ENCODE measurements around the gene PARP12. TPM values are rescaled to one million over a fixed set of nuclear protein-coding genes. Genes with fewer than 3 reads are reported as not detected.
A peak's percentile ranks its signal among the peaks of the same experiment; 100 is the strongest.

Gene PARP12
- total and polyA plus RNA-seq, 5 donors = 9.4 to 21.6 (median 11.0) TPM

DNA sequence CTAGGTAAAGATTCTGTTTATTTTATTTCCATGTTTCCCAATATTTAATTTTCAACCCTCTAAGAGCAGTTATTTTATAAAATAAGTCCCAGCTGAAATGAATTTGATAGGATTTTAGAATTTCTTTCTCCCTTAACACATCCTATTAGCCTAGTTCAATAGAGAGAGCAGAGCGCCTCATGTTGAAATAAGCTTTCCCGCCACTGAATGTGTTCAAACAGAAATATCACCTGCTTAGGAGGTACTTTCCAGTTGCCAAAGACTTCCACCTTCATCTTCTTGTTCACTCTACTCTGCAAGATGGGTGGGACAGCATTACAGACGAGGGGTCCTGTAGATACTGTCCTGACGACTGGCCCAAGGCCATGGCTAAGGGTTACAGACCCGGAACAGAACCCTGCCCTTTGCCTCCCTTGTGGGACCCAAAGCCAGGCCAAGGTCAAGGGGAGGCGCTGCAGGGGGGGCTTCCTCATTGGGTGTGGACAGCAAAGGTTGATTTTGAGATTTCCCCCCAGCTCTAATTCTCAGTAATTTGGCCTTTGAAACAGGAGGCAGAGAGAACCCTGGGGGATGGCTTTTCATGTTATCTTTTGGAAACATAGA lies 62.0 kb downstream of the PARP12 start:
- H3K9me3 ChIP-seq (ENCODE audit: control insufficient read depth, low read length) = no peaks in the 10 kb centered on the region
- no peak overlapping the region for H3K4me3 ChIP-seq (ENCODE audit: low read length)
- H3K27ac ChIP-seq (ENCODE audit: low read length) = no peak overlapping the region
- ATAC-seq (no peak), DNase-seq (no peak)
- no peaks in the 10 kb centered on the region for H3K4me1 ChIP-seq (ENCODE audit: control insufficient read depth, insufficient read depth, low read length)
- intact Hi-C loops (cut with DNase I) = loop anchor here (5.0 to 10.0 kb wide), 8 partner anchors 223 to 503 kb away; partner anchors contain the start of gene HIPK2 (in 2 of the 4)
- WGBS = 84% methylated on average over 6 of the region's 6 CpGs
- H3K27me3 ChIP-seq (ENCODE audit: control insufficient read depth, insufficient read depth) = no peaks in the 10 kb centered on the region

DNA sequence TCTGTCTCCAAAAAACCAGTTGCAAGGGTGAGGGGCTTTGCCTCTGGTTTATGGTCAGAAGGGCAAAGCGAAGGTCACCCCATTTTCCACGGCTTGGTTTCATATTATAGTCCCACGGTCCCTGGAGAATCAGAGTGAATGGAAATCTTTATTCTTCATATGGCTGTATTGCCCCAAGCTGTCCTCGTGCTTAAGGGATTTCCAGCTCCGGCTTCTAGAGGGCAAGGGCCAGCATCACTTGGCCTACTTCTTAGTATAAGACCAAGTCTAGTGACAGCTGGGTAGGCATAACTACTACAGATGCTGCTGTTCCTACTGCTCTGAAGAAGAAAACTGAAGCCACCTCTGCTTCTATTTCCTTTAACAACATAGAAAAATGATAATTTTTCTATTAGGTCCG lies 63.2 kb downstream of the PARP12 start:
- Histone ChIP-seq H3K9me3 (ENCODE audit: control insufficient read depth, low read length) (no peaks in the 10 kb centered on the region), H3K27me3 (ENCODE audit: control insufficient read depth, insufficient read depth) (no peaks in the 10 kb centered on the region), H3K27ac (ENCODE audit: low read length) (no peak overlapping the region), H3K4me3 (ENCODE audit: low read length) (no peak overlapping the region), H3K4me1 (ENCODE audit: control insufficient read depth, insufficient read depth, low read length) (no peaks in the 10 kb centered on the region)
- DNase-seq (no peak), ATAC-seq (no peak)
- intact Hi-C loops (cut with DNase I) = loop anchor here in 1 of 4 donors (10.0 kb wide), 1 partner anchor 215 kb away; no protein-coding TSS in a partner anchor
- 88% methylated on average over 6 of the region's 6 CpGs for WGBS

DNA sequence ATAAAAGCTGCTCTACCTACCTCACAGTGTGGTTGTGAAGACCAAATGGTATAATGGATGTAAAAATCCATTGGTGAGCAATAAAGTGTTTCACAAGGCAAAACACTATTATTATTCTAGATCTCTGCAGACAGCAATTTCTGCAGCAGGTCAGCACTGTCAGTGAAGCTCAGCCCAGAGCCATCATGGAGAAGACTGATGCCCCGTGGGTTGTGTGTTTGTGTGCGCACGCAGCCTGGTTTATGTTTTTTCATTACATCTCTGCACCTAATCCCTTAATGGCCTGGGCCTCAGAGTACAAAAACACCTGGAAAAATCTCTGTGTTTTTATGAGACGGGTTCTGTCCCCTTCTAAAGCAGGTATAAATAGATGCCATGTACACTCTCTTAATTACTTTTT lies 64.2 kb downstream of the PARP12 start:
- no peaks in the 10 kb centered on the region for H3K27me3 ChIP-seq (ENCODE audit: control insufficient read depth, insufficient read depth)
- no peaks in the 10 kb centered on the region for H3K9me3 ChIP-seq (ENCODE audit: control insufficient read depth, low read length)
- DNase-seq = no peak
- 95% methylated on average over 4 of the region's 4 CpGs for WGBS
- no peaks in the 10 kb centered on the region for H3K4me1 ChIP-seq (ENCODE audit: control insufficient read depth, insufficient read depth, low read length)
- intact Hi-C loops (cut with DNase I) = loop anchor here in 1 of 4 donors (10.0 kb wide), 1 partner anchor 214 kb away; no protein-coding TSS in a partner anchor
- no peak for ATAC-seq
- H3K27ac ChIP-seq (ENCODE audit: low read length) = no peak overlapping the region
- no peak overlapping the region for H3K4me3 ChIP-seq (ENCODE audit: low read length)

DNA sequence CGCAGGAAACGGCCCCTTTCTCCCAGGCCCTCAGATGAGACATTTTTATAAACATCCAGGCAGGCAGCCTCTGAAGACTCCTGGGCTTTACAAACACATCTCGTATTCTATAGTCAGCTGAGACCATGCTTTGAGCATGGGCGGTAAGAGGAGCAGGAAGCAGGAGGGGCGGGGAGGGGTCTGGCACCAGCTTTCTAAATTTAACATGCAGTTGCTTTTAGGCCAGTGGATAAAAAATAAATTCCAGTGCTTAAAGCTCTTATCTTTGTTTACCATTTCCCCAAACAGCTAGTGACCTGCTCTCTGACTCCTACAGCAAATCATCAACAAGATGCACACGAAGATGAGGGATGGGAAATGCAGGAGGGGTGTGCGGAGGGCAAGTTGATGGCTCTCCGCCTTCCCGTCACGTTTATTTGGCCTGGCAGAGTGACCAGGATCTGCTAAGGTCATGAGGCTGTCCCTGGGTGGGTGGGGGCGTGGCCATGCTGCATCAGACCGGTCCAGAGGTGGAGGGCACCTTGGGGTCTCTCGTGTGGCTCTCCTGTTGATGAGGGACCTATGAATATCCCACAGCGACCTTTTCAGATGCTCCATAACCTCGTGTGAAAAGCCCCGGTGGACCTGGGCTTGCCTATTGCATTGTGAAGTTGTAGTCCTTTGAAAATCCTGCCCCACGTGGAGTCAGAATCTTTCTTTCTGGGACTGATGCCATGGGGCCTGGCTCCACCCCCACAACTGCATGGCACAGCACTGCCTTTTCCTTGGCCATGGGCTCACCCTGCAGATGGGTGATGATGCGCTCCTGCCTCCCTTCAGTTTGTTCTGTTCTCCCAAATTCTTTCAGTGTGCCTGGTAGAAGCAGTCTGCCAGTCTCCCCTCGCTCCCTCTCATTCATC lies 67.5 kb downstream of the PARP12 start:
- ATAC-seq (peak; percentile 70 to 76), DNase-seq (peak; percentile 40 to 74 (median 73))
- Histone ChIP-seq H3K27ac (ENCODE audit: low read length) (no peak overlapping the region), H3K4me1 (ENCODE audit: control insufficient read depth, insufficient read depth, low read length) (no peaks in the 10 kb centered on the region), H3K4me3 (ENCODE audit: low read length) (no peak overlapping the region), H3K9me3 (ENCODE audit: control insufficient read depth, low read length) (no peaks in the 10 kb centered on the region), H3K27me3 (ENCODE audit: control insufficient read depth, insufficient read depth) (no peaks in the 10 kb centered on the region)
- WGBS = 48% methylated on average over 19 of the region's 19 CpGs
- intact Hi-C loops (cut with DNase I) = loop anchor here in 1 of 4 donors (10.0 kb wide), 1 partner anchor 210 kb away; no protein-coding TSS in a partner anchor

DNA sequence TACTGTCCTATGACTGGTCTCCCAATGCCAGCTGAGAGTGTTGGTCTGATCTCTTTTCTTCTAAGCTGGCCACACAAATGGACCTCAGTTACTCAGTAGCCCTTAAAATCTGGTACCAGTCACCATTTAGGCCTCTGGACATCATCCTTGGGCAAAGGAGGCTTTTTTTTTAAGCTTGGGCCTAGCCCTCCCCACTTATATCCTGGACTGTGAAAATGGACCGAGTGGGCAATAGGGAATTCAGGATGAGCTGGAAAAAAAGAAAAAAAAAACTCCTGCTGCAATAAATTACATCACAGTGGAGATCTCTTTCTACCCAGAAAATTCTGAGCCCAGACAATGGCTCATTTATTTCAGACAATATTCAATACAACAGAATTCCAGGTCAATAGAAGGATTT lies 68.4 kb downstream of the PARP12 start:
- ATAC-seq (no peak), DNase-seq (no peak)
- intact Hi-C loops (cut with DNase I) = loop anchor here in 1 of 4 donors (10.0 kb wide), 1 partner anchor 210 kb away; no protein-coding TSS in a partner anchor
- Histone ChIP-seq H3K27me3 (ENCODE audit: control insufficient read depth, insufficient read depth) (no peaks in the 10 kb centered on the region), H3K4me3 (ENCODE audit: low read length) (no peak overlapping the region), H3K27ac (ENCODE audit: low read length) (no peak overlapping the region), H3K4me1 (ENCODE audit: control insufficient read depth, insufficient read depth, low read length) (no peaks in the 10 kb centered on the region), H3K9me3 (ENCODE audit: control insufficient read depth, low read length) (no peaks in the 10 kb centered on the region)
- 75% methylated on average over 1 of the region's 1 CpG for WGBS

DNA sequence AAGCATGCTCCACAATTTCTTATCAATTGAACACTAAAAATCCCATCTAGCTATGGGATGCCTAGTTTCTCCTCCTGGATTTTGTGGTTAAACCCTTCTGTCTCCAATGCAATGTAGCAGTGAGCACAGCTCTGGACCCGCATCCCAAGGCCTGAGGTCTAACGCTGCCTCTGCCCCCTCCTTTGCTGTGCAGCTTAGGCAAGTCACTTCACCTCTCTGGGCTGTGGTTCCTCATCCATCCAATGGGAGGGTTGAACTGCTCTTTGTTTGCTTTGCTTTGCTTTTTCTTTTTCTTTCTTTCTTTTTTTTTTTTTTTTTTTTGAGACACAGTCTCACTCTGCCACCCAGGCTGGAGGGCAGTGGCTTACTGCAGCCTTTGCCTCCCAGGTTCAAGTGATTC lies 69.2 kb downstream of the PARP12 start:
- WGBS = 100% methylated on average over 2 of the region's 2 CpGs
- intact Hi-C loops (cut with DNase I) = loop anchor here in 1 of 4 donors (10.0 kb wide), 1 partner anchor 209 kb away; no protein-coding TSS in a partner anchor

DNA sequence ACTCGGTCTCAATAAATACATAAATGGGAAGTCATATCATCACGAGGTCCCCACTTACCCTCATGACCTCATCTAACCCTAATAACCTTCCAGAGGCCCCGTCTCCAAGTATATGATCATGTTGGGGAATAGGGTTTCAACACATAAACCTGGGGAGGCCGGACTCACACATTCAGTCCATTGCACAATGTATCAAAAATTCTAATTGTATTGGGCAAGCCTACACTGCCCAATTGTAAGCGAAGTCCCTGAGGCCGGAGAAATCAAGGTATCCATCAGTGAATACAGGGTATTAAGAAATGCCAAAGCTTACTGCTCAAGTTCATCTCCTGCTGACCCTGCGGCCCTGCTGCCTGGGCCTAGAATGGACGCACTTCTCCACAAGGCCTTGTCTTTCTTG lies 69.6 kb downstream of the PARP12 start:
- DNase-seq (no peak), ATAC-seq (no peak)
- intact Hi-C loops (cut with DNase I) = loop anchor here in 1 of 4 donors (10.0 kb wide), 1 partner anchor 208 kb away; no protein-coding TSS in a partner anchor
- no peak overlapping the region for H3K4me3 ChIP-seq (ENCODE audit: low read length)
- no peak overlapping the region for H3K27ac ChIP-seq (ENCODE audit: low read length)
- no peaks in the 10 kb centered on the region for H3K4me1 ChIP-seq (ENCODE audit: control insufficient read depth, insufficient read depth, low read length)
- H3K27me3 ChIP-seq (ENCODE audit: control insufficient read depth, insufficient read depth) = no peaks in the 10 kb centered on the region
- no peaks in the 10 kb centered on the region for H3K9me3 ChIP-seq (ENCODE audit: control insufficient read depth, low read length)
- WGBS = 93% methylated on average over 8 of the region's 8 CpGs

More for the DNA sequence above, 69.2 kb downstream of the PARP12 start:
- H3K4me1 ChIP-seq (ENCODE audit: control insufficient read depth, insufficient read depth, low read length) = no peaks in the 10 kb centered on the region
- H3K27ac ChIP-seq (ENCODE audit: low read length) = no peak overlapping the region
- DNase-seq (no peak), ATAC-seq (no peak)
- H3K4me3 ChIP-seq (ENCODE audit: low read length) = no peak overlapping the region
- no peaks in the 10 kb centered on the region for H3K9me3 ChIP-seq (ENCODE audit: control insufficient read depth, low read length)
- no peaks in the 10 kb centered on the region for H3K27me3 ChIP-seq (ENCODE audit: control insufficient read depth, insufficient read depth)

DNA sequence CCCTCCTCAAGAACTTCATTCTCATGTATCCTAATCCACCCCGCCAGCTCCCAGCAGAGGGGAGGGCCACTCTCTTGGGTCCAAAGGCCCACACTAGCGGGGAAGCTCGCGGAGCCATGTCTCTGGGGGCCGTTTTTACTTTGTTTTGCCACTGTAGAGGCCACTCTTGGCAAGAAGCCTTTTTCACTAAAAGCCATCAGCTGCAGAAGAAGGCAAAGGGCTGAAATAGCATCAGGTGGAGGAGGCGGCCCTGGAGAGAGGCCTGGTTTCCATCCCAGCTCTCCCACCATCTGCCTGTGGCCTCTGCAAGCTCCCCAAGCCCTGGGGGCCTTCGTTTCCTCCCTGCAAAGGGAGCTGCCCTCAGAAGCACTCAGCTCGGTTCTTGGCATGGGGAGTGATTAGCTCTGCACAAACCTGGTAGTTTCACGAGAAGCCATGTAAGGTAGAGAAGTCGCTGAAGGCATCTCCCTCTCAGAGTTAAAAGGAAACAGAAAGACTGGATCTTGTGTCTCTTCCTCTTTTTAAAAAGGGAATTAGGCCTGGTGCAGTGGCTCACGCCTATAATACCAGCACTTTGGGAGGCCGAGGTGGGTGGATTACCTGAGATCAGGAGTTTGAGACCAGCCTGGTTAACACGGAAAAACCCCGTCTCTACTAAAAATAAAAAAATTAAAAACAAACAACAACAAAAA lies 70.3 kb downstream of the PARP12 start:
- no peak for ATAC-seq
- intact Hi-C loops (cut with DNase I) = loop anchor here in 1 of 4 donors (10.0 kb wide), 1 partner anchor 208 kb away; no protein-coding TSS in a partner anchor
- H3K4me3 ChIP-seq (ENCODE audit: low read length) = no peak overlapping the region
- no peak overlapping the region for H3K27ac ChIP-seq (ENCODE audit: low read length)
- no peaks in the 10 kb centered on the region for H3K9me3 ChIP-seq (ENCODE audit: control insufficient read depth, low read length)
- DNase-seq = no peak
- no peaks in the 10 kb centered on the region for H3K4me1 ChIP-seq (ENCODE audit: control insufficient read depth, insufficient read depth, low read length)
- WGBS = 78% methylated on average over 14 of the region's 14 CpGs
- H3K27me3 ChIP-seq (ENCODE audit: control insufficient read depth, insufficient read depth) = no peaks in the 10 kb centered on the region

DNA sequence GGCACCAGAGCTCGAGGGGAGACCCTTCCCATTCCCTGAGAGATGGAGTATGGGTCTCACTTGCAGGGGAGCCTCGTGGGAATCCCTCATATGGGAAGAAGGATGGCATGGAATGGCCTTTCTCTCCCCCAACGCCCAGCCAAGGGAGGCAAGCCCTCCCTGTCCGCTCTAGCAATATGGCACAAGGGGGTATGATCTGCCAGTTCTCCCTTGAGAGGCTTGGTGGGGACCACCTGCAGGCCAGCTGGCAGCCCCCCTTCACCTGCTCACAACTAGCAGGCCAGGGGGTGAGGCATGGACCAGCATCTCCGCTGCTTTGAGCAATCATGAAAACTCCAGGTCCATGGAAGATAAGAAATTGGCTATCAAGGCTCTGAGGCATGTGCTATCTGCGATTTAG lies 70.8 kb downstream of the PARP12 start:
- WGBS = 87% methylated on average over 6 of the region's 6 CpGs
- Histone ChIP-seq H3K4me1 (ENCODE audit: control insufficient read depth, insufficient read depth, low read length) (no peaks in the 10 kb centered on the region), H3K27ac (ENCODE audit: low read length) (no peak overlapping the region), H3K9me3 (ENCODE audit: control insufficient read depth, low read length) (no peaks in the 10 kb centered on the region), H3K27me3 (ENCODE audit: control insufficient read depth, insufficient read depth) (no peaks in the 10 kb centered on the region), H3K4me3 (ENCODE audit: low read length) (no peak overlapping the region)
- intact Hi-C loops (cut with DNase I) = loop anchor here in 1 of 4 donors (10.0 kb wide), 1 partner anchor 207 kb away; no protein-coding TSS in a partner anchor
- ATAC-seq = no peak
- DNase-seq = no peak

DNA sequence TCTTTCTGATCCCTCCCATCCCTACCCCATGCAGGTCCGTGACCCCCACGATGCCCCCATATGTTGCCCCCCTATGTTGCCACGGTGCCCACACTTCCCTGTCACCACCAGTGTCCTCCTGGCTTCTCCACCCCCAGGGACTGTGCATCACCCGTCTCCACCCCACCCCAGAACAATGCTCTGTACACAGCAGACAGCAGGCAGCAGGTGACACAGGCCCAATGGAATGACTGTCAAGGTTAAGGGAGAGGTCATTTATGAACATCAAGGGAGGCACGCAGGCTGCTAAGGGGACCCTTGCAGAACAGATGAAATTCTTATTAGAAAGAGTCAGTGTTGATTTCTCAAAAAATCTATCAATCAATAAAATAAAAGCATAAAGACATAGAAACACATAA lies 71.5 kb downstream of the PARP12 start:
- no peaks in the 10 kb centered on the region for H3K4me1 ChIP-seq (ENCODE audit: control insufficient read depth, insufficient read depth, low read length)
- intact Hi-C loops (cut with DNase I) = loop anchor here in 1 of 4 donors (10.0 kb wide), 1 partner anchor 206 kb away; no protein-coding TSS in a partner anchor
- DNase-seq = no peak
- ATAC-seq = no peak
- no peaks in the 10 kb centered on the region for H3K9me3 ChIP-seq (ENCODE audit: control insufficient read depth, low read length)
- 89% methylated on average over 5 of the region's 5 CpGs for WGBS
- no peak overlapping the region for H3K27ac ChIP-seq (ENCODE audit: low read length)
- no peaks in the 10 kb centered on the region for H3K27me3 ChIP-seq (ENCODE audit: control insufficient read depth, insufficient read depth)
- H3K4me3 ChIP-seq (ENCODE audit: low read length) = no peak overlapping the region

Data from right cardiac atrium (tissue), 5 donors.